Kidney (tissue), 14 donors: ENCODE data around the gene NOSTRIN. TPM values are rescaled to one million over a fixed set of nuclear protein-coding genes. Genes with fewer than 3 reads are reported as not detected.

Source experiments
- DNase-seq, 5 donors: peaks; one replicate each; pipeline ENCODE4 v3.0.0-alpha.2; 2013 to 2020
- FAIRE-seq: peaks from 2 replicates; lab custom pipeline; 2012; peaks lifted over from hg19 to GRCh38; lab: Jason Lieb, UNC
- H3K27ac ChIP-seq, 2 donors: one replicate each; pipeline ENCODE4 v1.7.0; 2013; ENCODE audit warnings: low read depth in 2 of 2, low read length in 2 of 2, inconsistent platforms in 1 of 2
- H3K27me3 ChIP-seq: one replicate; pipeline ENCODE4 v1.7.1; 2013; ENCODE audit warnings: low read length, inconsistent platforms; ENCODE audit not compliant: control insufficient read depth, insufficient read depth
- H3K36me3 ChIP-seq, 3 donors: one replicate each; pipeline versions ENCODE4 v1.7.0 to v1.7.1; 2013; ENCODE audit warnings: low read length in 3 of 3, control low read depth in 1 of 3, inconsistent platforms in 1 of 3; ENCODE audit not compliant: insufficient read depth in 3 of 3, control insufficient read depth in 2 of 3
- H3K4me1 ChIP-seq, 3 donors: one replicate each; pipeline versions ENCODE4 v1.7.0 to v1.7.1; 2013; ENCODE audit warnings: low read length in 3 of 3, inconsistent platforms in 1 of 3, low read depth in 1 of 3; ENCODE audit not compliant: control insufficient read depth in 2 of 3, insufficient read depth in 2 of 3
- H3K4me3 ChIP-seq, 3 donors: one replicate each; pipeline versions ENCODE4 v1.7.0 to v1.8.1; 2013; ENCODE audit warnings: low read length in 3 of 3, control low read depth in 1 of 3, inconsistent platforms in 1 of 3
- H3K9ac ChIP-seq, 3 donors: one replicate each; pipeline versions ENCODE4 v1.7.0 to v1.7.1; 2013; ENCODE audit warnings: low read length in 3 of 3, control low read depth in 1 of 3, inconsistent platforms in 1 of 3
- H3K9me3 ChIP-seq, 3 donors: one replicate each; pipeline versions ENCODE4 v1.7.0 to v1.7.1; 2013; ENCODE audit warnings: low read length in 3 of 3, control low read depth in 1 of 3, inconsistent platforms in 1 of 3; ENCODE audit not compliant: control insufficient read depth in 2 of 3, insufficient read depth in 1 of 3
- CTCF ChIP-seq: IDR thresholded peaks from 3 replicates; pipeline ENCODE4 v1.5.1; 2012; ENCODE audit warnings: mild to moderate bottlenecking, moderate library complexity, borderline replicate concordance; ENCODE audit not compliant: insufficient read depth; ENCODE audit errors: extremely low read depth
- intact Hi-C: fragments of 100-400 bp; cut with DNase I; formaldehyde crosslinking; loops from one replicate; pipeline ENCODE4 v1.11.1; 2022
- polyA plus RNA-seq: library from polyadenylated mRNA; stranded (reverse); fragments of 350-450 nt; fragmentation: Illumina TruSeq; extraction: RNeasy Lipid Tissue Mini Kit (QIAGEN cat#74804); gene quantifications from one replicate; pipeline ENCODE4 v1.2.3, GENCODE V29; 2014; ENCODE audit warnings: low read depth, low replicate concordance; ENCODE audit not compliant: insufficient read depth
- total RNA-seq: library from RNA; stranded (reverse); fragmentation: NEBNext Ultra II Directional; extraction: Animal tissue kit (Norgen Biotek cat#: 25700); gene quantifications from one replicate; pipeline ENCODE4 v1.2.1, GENCODE V29; 2021
- donor health status: control.
- donor health status: control.
- donor health status: control.
- donor health status: control.
- donor health status: control.
- donor health status: DM: yes; HTN: yes; CAD: no.
- donor health status: Normal renal cell carcinoma (clear cell type).

The NOSTRIN gene
- total and polyA plus RNA-seq, 2 donors from 2014 or later = 41.8 to 50.2 TPM

DNA sequence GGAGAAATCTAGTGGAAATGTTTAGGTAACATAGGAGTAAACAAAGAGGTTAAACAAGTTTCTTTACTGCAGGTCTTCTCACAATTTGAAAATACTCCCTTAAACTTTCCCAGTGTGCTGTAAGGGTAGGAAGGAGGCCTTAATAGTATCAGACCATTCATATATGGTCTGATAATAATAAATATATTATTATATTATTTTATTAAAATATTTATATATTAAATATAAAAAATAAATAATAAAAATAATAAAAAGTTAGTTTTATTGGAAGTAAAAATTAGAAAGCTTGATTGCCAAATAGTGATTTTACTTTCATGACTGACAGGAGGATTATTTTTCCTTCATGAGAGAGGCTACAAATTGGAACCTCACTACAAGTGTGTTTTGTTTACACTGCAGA, 7.1 kb downstream of the NOSTRIN start:
- Histone ChIP-seq H3K4me3 (no peak overlapping the region), H3K27ac (no peak overlapping the region), H3K9me3 (no peaks in the 10 kb centered on the region), H3K36me3 (no peaks in the 10 kb centered on the region), H3K9ac (no peak overlapping the region), H3K27me3 (no peaks in the 10 kb centered on the region), H3K4me1 (no peaks in the 10 kb centered on the region)
- no peak for DNase-seq
- FAIRE-seq = peak; percentile 25
- no peak for TF ChIP-seq CTCF
- intact Hi-C loops = no loop called here

DNA sequence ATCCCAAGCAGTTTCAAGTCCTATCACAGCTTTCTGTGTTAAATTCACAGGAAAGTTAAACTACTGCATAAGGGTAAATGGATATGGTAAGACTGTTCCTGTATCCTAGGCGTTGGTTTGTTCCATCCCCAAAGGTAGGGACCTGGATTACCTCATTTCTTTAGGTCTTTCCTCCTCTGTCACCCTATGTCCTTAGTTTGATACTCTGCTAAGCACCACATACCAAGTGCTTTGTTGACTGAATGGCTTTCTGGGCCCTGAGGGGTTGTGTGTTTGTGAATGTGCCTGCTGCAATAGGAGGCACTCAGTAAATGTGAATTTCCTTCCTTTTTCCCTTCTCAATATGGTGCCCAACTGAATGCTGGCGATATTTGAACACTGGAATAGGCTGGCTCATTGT, 7.8 kb downstream of the NOSTRIN start:
- FAIRE-seq (no peak), DNase-seq (no peak)
- Histone ChIP-seq H3K27me3 (no peaks in the 10 kb centered on the region), H3K27ac (no peak overlapping the region), H3K9ac (no peak overlapping the region), H3K4me1 (peaks cover 0 to 3% (median 3%) of the 10 kb centered on the region in 3 donors), H3K4me3 (no peak overlapping the region), H3K9me3 (no peaks in the 10 kb centered on the region), H3K36me3 (no peaks in the 10 kb centered on the region)
- intact Hi-C loops = no loop called here
- TF ChIP-seq CTCF = no peak

DNA sequence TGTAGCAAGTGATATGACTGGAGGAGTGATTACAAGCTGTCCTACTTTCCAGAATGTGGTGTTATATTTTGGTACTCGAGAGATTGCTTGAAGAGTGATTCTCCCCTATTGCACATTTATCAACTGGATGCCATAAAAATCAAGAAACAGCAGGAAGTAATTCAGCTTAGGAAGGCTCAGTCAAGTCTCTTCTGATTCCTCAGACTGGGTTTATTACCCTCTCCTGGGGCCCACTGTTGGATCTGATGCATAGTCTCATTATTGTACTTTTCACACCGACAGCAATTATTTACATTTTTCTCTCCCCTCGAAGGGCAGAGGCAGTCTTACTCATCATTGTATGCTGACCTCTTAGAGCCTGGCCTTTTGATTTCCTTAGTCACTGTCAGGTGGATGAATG, 9.3 kb downstream of the NOSTRIN start:
- no peak overlapping the region for H3K27ac ChIP-seq
- intact Hi-C loops = no loop called here
- peaks cover 0 to 11% (median 4%) of the 10 kb centered on the region in 3 donors for H3K4me1 ChIP-seq
- H3K36me3 ChIP-seq = no peaks in the 10 kb centered on the region
- TF ChIP-seq CTCF = no peak
- no peaks in the 10 kb centered on the region for H3K9me3 ChIP-seq
- no peak overlapping the region for H3K4me3 ChIP-seq
- H3K27me3 ChIP-seq = no peaks in the 10 kb centered on the region
- no peak overlapping the region for H3K9ac ChIP-seq
- FAIRE-seq = no peak
- DNase-seq = no peak

DNA sequence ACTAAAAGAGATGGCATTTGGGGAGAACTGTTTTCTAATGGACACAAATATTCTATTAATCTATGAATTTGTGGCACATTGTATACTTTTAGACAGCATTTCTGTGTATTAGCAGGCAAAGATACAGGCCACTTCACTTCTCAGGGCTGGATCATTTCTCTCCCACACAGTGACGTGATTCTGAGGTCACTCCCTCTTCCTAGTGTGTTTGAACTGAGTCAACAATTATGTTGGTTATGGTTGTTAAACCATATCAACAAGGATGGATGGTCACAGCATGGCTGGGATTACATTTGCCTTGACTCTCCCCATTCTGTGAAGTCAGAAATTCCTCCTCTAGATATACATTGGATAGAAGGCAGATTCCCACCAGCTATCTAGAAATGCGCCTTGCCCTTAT, 11.6 kb downstream of the NOSTRIN start:
- no peak overlapping the region for H3K9ac ChIP-seq
- H3K27me3 ChIP-seq = no peaks in the 10 kb centered on the region
- FAIRE-seq (no peak), DNase-seq (peak in 1 of 5 donors; percentile 42)
- no peak overlapping the region for H3K4me3 ChIP-seq
- peak overlapping the region in 1 of 2 donors; percentile 2 for H3K27ac ChIP-seq
- TF ChIP-seq CTCF = no peak
- no peaks in the 10 kb centered on the region for H3K9me3 ChIP-seq
- peaks cover 0 to 11% (median 4%) of the 10 kb centered on the region in 3 donors for H3K4me1 ChIP-seq
- H3K36me3 ChIP-seq = no peaks in the 10 kb centered on the region
- intact Hi-C loops = no loop called here
